ENCODE data around the gene NPTX1.

Gene NPTX1

DNA sequence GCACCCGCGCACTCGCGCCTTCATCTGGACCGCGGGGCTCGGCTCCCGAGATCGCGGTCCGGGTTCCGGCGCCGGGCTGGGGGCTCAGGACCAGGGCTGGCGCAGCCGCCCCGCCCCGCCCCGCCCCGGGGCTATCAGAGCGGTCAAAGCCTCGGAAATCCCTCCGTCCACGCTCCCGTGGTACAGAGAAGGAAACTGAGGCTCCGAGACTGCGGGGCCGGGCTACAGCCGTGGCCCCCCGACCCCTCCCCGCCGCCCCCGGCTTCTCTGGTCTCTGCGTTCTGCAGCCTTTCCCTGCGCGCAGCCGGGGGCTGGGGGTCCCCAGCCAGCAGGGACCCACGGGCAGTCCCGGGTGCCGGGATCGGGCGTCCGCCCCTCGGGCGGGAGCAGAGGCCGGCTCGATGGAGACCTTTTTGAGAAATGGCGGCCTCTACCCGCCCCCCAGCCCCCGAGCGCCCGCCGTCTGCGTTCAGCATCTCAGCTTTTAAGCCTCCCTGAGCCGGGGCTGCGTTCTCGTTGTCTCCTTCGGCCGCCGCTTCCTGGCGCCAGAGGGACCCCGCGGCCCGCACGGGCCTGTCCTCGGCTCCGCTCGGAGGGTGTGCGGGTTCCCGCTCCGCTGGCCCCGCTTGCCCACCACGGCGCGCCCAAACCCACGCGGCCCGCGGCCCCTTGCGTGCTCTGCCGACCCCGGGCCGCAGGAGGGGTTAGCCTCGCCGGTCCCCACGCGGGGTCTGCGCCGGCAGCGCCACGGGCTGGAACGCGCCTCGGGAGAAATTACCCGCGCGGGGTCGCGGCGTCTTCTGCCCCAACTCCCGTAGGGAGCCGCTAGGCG lies 1.5 kb upstream of the NPTX1 start:
- TF ChIP-seq, protein P1, sequence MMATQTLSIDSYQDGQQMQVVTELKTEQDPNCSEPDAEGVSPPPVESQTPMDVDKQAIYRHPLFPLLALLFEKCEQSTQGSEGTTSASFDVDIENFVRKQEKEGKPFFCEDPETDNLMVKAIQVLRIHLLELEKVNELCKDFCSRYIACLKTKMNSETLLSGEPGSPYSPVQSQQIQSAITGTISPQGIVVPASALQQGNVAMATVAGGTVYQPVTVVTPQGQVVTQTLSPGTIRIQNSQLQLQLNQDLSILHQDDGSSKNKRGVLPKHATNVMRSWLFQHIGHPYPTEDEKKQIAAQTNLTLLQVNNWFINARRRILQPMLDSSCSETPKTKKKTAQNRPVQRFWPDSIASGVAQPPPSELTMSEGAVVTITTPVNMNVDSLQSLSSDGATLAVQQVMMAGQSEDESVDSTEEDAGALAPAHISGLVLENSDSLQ (IDR thresholded peaks at IDR 0.05): no peak
- TF ChIP-seq FOXM1 (IDR thresholded peaks at IDR 0.05; ENCODE audit: borderline replicate concordance) (no peak), SUZ12 (IDR thresholded peaks at IDR 0.05) (no peak)
- CTCF ChIA-PET: interaction anchor here (0.6 to 0.7 kb wide), 2 partner anchors 99 to 421 kb away, joined by 3 to 4 read pairs; no protein-coding TSS in a partner anchor
- DNase-seq (ENCODE audit: extremely low spot score): peak; percentile 56
- POLR2A ChIA-PET: interaction anchor here (1.4 to 3.7 kb wide), 3 partner anchors 8 to 23 kb away, joined by 3 to 54 read pairs (median 4); no protein-coding TSS in a partner anchor

DNA sequence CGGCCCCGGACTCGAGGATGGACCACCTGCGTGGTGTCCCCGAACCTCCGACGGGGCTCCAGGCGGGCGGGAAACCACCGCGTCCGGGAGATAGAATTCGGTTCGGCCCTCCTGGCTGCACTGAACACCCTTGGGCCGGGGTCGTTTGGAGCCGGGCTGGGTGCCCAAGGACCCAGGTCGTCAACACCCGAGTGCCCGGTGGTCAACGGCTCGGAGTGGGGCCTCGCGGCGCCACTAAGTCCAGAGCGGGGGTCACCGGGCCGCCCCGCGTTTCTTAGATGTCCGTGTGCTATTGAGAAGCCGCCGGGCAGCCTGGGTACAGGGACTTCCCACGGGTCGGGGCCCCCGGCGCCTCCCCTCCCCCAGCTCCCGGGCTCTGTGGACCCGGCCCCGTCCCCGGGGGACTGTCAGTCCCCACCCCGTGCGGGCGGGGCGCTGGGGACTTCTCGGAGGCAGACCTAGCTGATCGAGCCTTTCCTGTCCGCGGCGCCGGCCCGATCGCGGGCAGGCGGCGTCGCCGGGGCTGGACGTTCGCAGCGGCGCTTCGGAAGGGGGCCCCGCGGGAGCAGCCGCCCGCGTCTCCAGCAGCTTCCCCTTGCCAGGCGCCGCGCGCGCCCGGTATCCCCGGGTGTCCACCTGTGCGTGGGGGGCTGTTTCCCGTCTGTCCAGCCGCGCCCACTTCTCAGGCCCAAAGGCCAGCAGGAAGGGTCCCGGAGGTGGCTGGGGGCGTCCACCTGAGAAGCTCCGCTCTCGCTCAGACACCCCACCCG lies 655 bp upstream of the NPTX1 start:
- peak; percentile 64 for TF ChIP-seq L3MBTL2 (conservative IDR thresholded peaks at IDR 0.05)
- no peak for TF ChIP-seq HDGF (IDR thresholded peaks at IDR 0.05; ENCODE audit: borderline replicate concordance)
- ChIA-PET CTCF (interaction anchor here (0.6 to 1.7 kb wide), 3 partner anchors 95 to 422 kb away, joined by 3 to 6 read pairs (median 3); no protein-coding TSS in a partner anchor), POLR2A (interaction anchor here (0.7 to 3.7 kb wide), 8 partner anchors 9 to 356 kb away, joined by 3 to 54 read pairs (median 4); partner anchors contain the start of gene RPTOR)
- peak; percentile 52 for DNase-seq (ENCODE audit: extremely low spot score)

DNA sequence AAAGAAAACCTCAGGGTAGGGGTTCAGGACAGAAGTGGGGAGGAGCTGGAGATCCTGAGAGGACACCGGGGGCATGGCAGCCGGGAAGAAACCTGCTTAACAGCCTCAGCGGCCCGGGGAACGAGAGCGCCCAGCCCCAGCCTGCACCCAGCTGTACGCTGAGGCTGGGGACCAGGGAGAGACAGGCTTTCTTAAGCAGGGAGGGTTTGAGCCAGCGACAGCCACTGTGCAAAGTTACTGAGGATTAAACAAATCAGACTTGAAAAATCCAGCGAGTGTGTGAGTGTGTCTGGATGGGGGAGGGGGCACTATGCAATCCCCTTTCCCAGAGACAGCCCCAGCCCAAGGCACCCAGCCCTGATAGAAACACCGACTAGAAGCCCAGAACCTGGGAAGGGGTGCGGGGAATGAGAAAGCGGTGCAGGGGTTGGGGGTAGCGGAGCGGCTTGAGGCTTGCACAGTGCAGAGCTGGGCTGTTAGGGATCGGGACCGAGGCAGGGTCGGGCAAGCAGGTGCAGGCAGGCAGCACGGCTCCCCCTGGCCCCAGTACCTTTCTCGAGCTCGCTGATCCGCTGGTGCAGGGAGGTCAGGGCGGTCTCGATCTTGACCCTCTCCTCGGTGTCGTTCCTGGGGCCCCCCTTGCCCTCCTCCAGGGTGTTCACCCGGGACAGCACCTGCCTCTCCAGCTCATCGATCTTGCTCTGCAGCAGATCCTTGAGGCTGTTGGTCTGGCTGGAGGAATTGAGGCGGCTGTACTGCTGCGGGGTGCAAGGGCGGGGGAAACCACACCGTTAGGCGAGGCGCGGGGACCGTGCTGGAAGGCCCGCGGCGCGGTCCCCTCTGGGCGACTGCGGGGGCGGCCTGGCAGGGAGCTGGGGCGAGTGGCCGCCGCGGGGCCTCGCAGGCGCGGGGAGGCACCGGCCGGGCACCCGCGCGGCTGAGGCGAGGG lies 1.2 kb downstream of the NPTX1 start:
- no peak for TF ChIP-seq BHLHE40 (IDR thresholded peaks at IDR 0.05; ENCODE audit: borderline replicate concordance)
- no peak for TF ChIP-seq TARDBP (IDR thresholded peaks at IDR 0.05)
- TF ChIP-seq LEF1 (IDR thresholded peaks at IDR 0.05; ENCODE audit: borderline replicate concordance): no peak
- no peak for TF ChIP-seq FOXK2 (IDR thresholded peaks at IDR 0.05)
- no peak for TF ChIP-seq ELF4 (IDR thresholded peaks at IDR 0.05)
- TF ChIP-seq ZNF384 (IDR thresholded peaks at IDR 0.05): no peak
- POLR2A ChIA-PET: interaction anchor here (0.6 to 3.7 kb wide), 11 partner anchors 11 to 374 kb away, joined by 3 to 54 read pairs (median 3); partner anchors contain the start of genes GAA and RPTOR
- DNase-seq (ENCODE audit: extremely low spot score): peak; percentile 36
- CTCF ChIA-PET: interaction anchor here (0.5 to 1.7 kb wide), 2 partner anchors 187 to 424 kb away, joined by 3 to 6 read pairs; no protein-coding TSS in a partner anchor

DNA sequence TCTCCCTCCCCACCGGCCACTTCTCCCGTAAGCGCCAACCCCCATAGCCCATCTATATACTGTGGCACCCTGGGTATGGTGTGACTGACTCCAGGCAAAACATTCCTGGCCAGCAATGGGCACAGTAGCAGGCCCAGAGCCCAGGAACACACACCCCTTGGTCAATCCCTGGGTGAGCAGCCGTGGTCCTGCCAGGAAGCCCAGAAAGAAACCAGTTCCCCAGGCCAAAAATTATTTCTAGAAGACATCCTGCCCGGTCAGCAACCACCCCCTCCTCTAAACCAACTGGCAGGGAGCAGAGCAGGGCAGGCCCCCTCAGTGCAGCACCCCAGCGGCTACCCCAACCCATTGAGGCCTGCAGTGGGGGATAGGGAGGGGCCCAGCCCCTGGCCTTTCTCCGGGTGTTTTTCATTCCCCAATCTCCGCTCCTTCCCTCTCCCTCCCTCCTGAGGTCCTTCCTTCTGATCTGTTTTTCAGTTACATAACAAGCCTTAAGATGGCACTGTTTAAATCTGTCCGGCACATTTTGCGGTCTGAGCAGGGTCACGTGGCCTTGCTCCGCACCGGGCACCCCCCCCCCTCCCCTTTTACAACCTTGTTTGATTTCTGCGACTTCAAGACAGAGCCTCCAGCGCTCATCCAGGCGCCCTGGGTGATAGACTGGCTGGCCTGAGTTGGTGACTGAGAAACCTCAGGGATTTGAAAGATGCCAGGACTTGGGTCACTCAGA lies 2.0 kb downstream of the NPTX1 start:
- POLR2A ChIA-PET: interaction anchor here (0.9 to 3.7 kb wide), 5 partner anchors 19 to 373 kb away, joined by 3 to 54 read pairs (median 11); partner anchors contain the start of genes GAA and RPTOR
- CTCF ChIA-PET: interaction anchor here (0.5 kb wide), 1 partner anchor 188 kb away, joined by 3 read pairs; no protein-coding TSS in a partner anchor
- peak; percentile 75 for DNase-seq (ENCODE audit: extremely low spot score)

DNA sequence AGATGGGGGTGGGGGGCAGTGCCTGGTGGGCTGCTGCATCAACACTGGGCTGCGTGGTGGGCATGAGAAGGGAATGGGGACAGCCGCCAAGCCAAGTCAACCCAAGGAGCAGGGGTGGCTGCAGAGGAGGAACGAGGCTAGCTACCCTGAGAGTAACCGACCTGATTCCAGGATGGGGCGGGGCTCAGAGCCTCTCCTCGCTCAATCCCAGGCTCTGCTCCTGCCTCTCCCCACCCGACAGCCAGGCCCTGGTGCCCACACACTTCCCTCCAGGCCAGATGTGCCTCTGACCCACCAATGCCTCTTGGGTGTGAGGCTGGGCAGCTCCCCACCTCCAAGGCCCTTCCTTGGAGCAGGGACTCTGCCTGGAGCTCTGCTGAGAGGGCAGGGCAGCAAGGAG lies 2.7 kb downstream of the NPTX1 start:
- CTCF ChIA-PET: no interaction called here
- POLR2A ChIA-PET: interaction anchor here (2.5 kb wide), 1 partner anchor 19 kb away, joined by 35 read pairs; no protein-coding TSS in a partner anchor

More for the DNA sequence above, 2.0 kb downstream of the NPTX1 start:
- TF ChIP-seq L3MBTL2 (conservative IDR thresholded peaks at IDR 0.05) (peak; percentile 46; the same call in 1 of the 2 replicates), BHLHE40 (IDR thresholded peaks at IDR 0.05; ENCODE audit: borderline replicate concordance) (no peak)

DNA sequence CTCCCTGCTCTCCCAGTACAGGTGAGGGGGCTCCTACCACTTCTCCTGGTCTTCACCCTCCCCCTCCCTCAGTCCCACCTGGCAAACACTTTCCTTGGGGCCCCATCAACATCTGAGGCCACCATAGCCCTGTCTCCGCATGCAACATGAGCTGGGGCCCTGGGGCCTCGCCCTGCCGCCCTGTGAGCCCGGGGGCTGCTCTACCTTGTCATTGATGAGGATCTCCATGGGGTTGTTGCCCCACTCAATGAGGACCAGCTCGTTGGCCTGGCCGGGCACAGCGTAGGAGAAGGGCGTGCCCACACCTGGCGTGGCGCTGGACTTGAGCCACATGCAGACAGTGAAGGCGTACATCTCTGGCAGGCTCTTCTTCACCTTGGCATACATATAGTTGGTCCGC lies 3.4 kb downstream of the NPTX1 start:
- POLR2A ChIA-PET: interaction anchor here (0.8 to 2.5 kb wide), 3 partner anchors 17 to 20 kb away, joined by 3 to 35 read pairs (median 3); no protein-coding TSS in a partner anchor
- TF ChIP-seq L3MBTL2 (conservative IDR thresholded peaks at IDR 0.05): no peak
- no peak for TF ChIP-seq LEF1 (IDR thresholded peaks at IDR 0.05; ENCODE audit: borderline replicate concordance)
- no peak for TF ChIP-seq FOXK2 (IDR thresholded peaks at IDR 0.05)
- TF ChIP-seq SP1 (IDR thresholded peaks at IDR 0.05): no peak
- TF ChIP-seq HDGF (IDR thresholded peaks at IDR 0.05; ENCODE audit: borderline replicate concordance): no peak
- TF ChIP-seq TARDBP (IDR thresholded peaks at IDR 0.05): no peak
- no peak for TF ChIP-seq NFRKB (IDR thresholded peaks at IDR 0.05)
- no peak for TF ChIP-seq FOXM1 (IDR thresholded peaks at IDR 0.05; ENCODE audit: borderline replicate concordance)
- TF ChIP-seq, protein P1 (IDR thresholded peaks at IDR 0.05): no peak
- TF ChIP-seq FOXA1 (IDR thresholded peaks at IDR 0.05): no peak
- no peak for TF ChIP-seq ARNT (IDR thresholded peaks at IDR 0.05)
- TF ChIP-seq CTBP1 (IDR thresholded peaks at IDR 0.05; ENCODE audit: borderline replicate concordance): no peak
- TF ChIP-seq BHLHE40 (IDR thresholded peaks at IDR 0.05; ENCODE audit: borderline replicate concordance): no peak
- CTCF ChIA-PET: no interaction called here
- no peak for DNase-seq (ENCODE audit: extremely low spot score)

More for the DNA sequence above, 2.7 kb downstream of the NPTX1 start:
- no peak for TF ChIP-seq ZNF384 (IDR thresholded peaks at IDR 0.05)
- no peak for TF ChIP-seq TARDBP (IDR thresholded peaks at IDR 0.05)
- no peak for TF ChIP-seq SUZ12 (IDR thresholded peaks at IDR 0.05)
- TF ChIP-seq LEF1 (IDR thresholded peaks at IDR 0.05; ENCODE audit: borderline replicate concordance): no peak
- no peak for TF ChIP-seq FOXA1 (IDR thresholded peaks at IDR 0.05)
- TF ChIP-seq SP1 (IDR thresholded peaks at IDR 0.05): no peak
- no peak for TF ChIP-seq FOXM1 (IDR thresholded peaks at IDR 0.05; ENCODE audit: borderline replicate concordance)
- TF ChIP-seq BHLHE40 (IDR thresholded peaks at IDR 0.05; ENCODE audit: borderline replicate concordance): no peak
- TF ChIP-seq NFRKB (IDR thresholded peaks at IDR 0.05): no peak
- TF ChIP-seq L3MBTL2 (conservative IDR thresholded peaks at IDR 0.05): no peak
- DNase-seq (ENCODE audit: extremely low spot score): no peak

Measured in HEK293T (cell line).